Mesothelial cell of epicardium (in vitro differentiated cells): ENCODE data around the gene ARAP2. TPM values are rescaled to one million over a fixed set of nuclear protein-coding genes. Genes with fewer than 3 reads are reported as not detected.

Experiments used
- DNase-seq, 2 experiments: peaks; one replicate each; pipeline ENCODE4 v3.0.0; 2021; ENCODE audit warnings: low spot score in 2 of 2; ENCODE audit not compliant: unreplicated experiment in 2 of 2
- H3K27ac Mint-ChIP-seq: 2 replicates; pipeline ENCODE4 v1.8.0; 2021; ENCODE audit warnings: mixed read lengths
- H3K27me3 Mint-ChIP-seq: 2 replicates; pipeline ENCODE4 v1.8.0; 2021; ENCODE audit warnings: low read depth, mixed read lengths
- H3K36me3 Mint-ChIP-seq: 2 replicates; pipeline ENCODE4 v1.8.0; 2021; ENCODE audit warnings: mixed read lengths
- H3K4me1 Mint-ChIP-seq: 2 replicates; pipeline ENCODE4 v1.8.0; 2021; ENCODE audit warnings: mixed read lengths
- H3K4me3 Mint-ChIP-seq: 2 replicates; pipeline ENCODE4 v1.8.0; 2021; ENCODE audit warnings: mild to moderate bottlenecking, moderate library complexity, mixed read lengths
- H3K9me3 Mint-ChIP-seq: 2 replicates; pipeline ENCODE4 v1.8.0; 2021; ENCODE audit warnings: mixed read lengths
- CTCF ChIP-seq: fragments of 200-600 bp; sonication (generic); IDR thresholded peaks from one replicate; pipeline ENCODE4 v1.5.0; 2021; ENCODE audit warnings: antibody characterized with exemption; ENCODE audit not compliant: unreplicated experiment
- total RNA-seq: library from RNA; stranded (reverse); gene quantifications from 3 replicates; pipeline ENCODE4 v1.2.1, GENCODE V29; 2021

ARAP2 gene
- total RNA-seq, 1 donor from 2014 or later = 16.0 TPM

- DNase-seq = no peak
- H3K36me3 Mint-ChIP-seq = no peaks in the 10 kb centered on the region
- TF ChIP-seq CTCF = no peak
- no peak overlapping the region for H3K4me3 Mint-ChIP-seq
- H3K27ac Mint-ChIP-seq = no peak overlapping the region
- no peaks in the 10 kb centered on the region for H3K9me3 Mint-ChIP-seq
- H3K27me3 Mint-ChIP-seq = no peaks in the 10 kb centered on the region
- H3K4me1 Mint-ChIP-seq = peaks cover 5% of the 10 kb centered on the region
Observed at GRCh38 chr4:36213977-36214376, 30.3 kb downstream of the ARAP2 start.

- H3K4me1 Mint-ChIP-seq = peaks cover 5% of the 10 kb centered on the region
- H3K36me3 Mint-ChIP-seq = no peaks in the 10 kb centered on the region
- H3K27me3 Mint-ChIP-seq = no peaks in the 10 kb centered on the region
- H3K9me3 Mint-ChIP-seq = no peaks in the 10 kb centered on the region
- H3K4me3 Mint-ChIP-seq = no peak overlapping the region
- DNase-seq = no peak
- H3K27ac Mint-ChIP-seq = no peak overlapping the region
- no peak for TF ChIP-seq CTCF
Observed at GRCh38 chr4:36211084-36211483, 33.2 kb downstream of the ARAP2 start.

GRCh38 chr4:36209941-36210649 is 34.2 kb downstream of the ARAP2 start:
- Mint-ChIP-seq H3K4me3 (no peak overlapping the region), H3K4me1 (peaks cover 5% of the 10 kb centered on the region), H3K27ac (no peak overlapping the region), H3K9me3 (no peaks in the 10 kb centered on the region), H3K36me3 (peaks cover 1% of the 10 kb centered on the region), H3K27me3 (no peaks in the 10 kb centered on the region)
- TF ChIP-seq CTCF = no peak
- no peak for DNase-seq

GRCh38 chr4:36208893-36209473 is 35.3 kb downstream of the ARAP2 start:
- H3K4me3 Mint-ChIP-seq = no peak overlapping the region
- no peaks in the 10 kb centered on the region for H3K9me3 Mint-ChIP-seq
- no peak for TF ChIP-seq CTCF
- DNase-seq = no peak
- H3K36me3 Mint-ChIP-seq = peaks cover 5% of the 10 kb centered on the region
- H3K4me1 Mint-ChIP-seq = peaks cover 2% of the 10 kb centered on the region
- H3K27me3 Mint-ChIP-seq = no peaks in the 10 kb centered on the region
- H3K27ac Mint-ChIP-seq = no peak overlapping the region

- H3K27ac Mint-ChIP-seq = no peak overlapping the region
- no peak for TF ChIP-seq CTCF
Observed at GRCh38 chr4:36207831-36208520, 36.3 kb downstream of the ARAP2 start.

More at GRCh38 chr4:36207831-36208520, 36.3 kb downstream of the ARAP2 start:
- Mint-ChIP-seq H3K9me3 (no peaks in the 10 kb centered on the region), H3K36me3 (peaks cover 7% of the 10 kb centered on the region), H3K4me1 (no peaks in the 10 kb centered on the region), H3K27me3 (no peaks in the 10 kb centered on the region), H3K4me3 (no peak overlapping the region)
- DNase-seq = no peak
